Endothelial cell (in vitro differentiated cells): ENCODE results near the gene KIF5B. TPM values are rescaled to one million over a fixed set of nuclear protein-coding genes. Genes with fewer than 3 reads are reported as not detected.
"Not testable (repeated sequence)": the region's sequence is repeated elsewhere in the genome, so short reads cannot be mapped to it uniquely, and the experiment has no call there.

ENCODE experiments used
- DNase-seq: peaks from one replicate; pipeline ENCODE4 v3.0.0; 2021; ENCODE audit warnings: low spot score
- H3K27ac Mint-ChIP-seq: one replicate; pipeline ENCODE4 v1.8.0; 2021; ENCODE audit warnings: mixed read lengths, inconsistent platforms; ENCODE audit not compliant: unreplicated experiment
- H3K27me3 Mint-ChIP-seq: one replicate; pipeline ENCODE4 v1.8.0; 2021; ENCODE audit warnings: mild to moderate bottlenecking, moderate library complexity, mixed read lengths, inconsistent platforms; ENCODE audit not compliant: unreplicated experiment
- H3K36me3 Mint-ChIP-seq: one replicate; pipeline ENCODE4 v1.8.0; 2021; ENCODE audit warnings: mild to moderate bottlenecking, low read depth, mixed read lengths, inconsistent platforms; ENCODE audit not compliant: unreplicated experiment
- H3K4me1 Mint-ChIP-seq: one replicate; pipeline ENCODE4 v1.8.0; 2021; ENCODE audit warnings: mild to moderate bottlenecking, mixed read lengths, inconsistent platforms; ENCODE audit not compliant: unreplicated experiment
- H3K4me3 Mint-ChIP-seq: one replicate; pipeline ENCODE4 v1.8.0; 2021; ENCODE audit warnings: mild to moderate bottlenecking, mixed read lengths, inconsistent platforms; ENCODE audit not compliant: unreplicated experiment
- H3K9me3 Mint-ChIP-seq: one replicate; pipeline ENCODE4 v1.8.0; 2021; ENCODE audit warnings: mixed read lengths, inconsistent platforms; ENCODE audit not compliant: unreplicated experiment
- CTCF ChIP-seq: fragments of 200-600 bp; sonication (generic); IDR thresholded peaks from one replicate; pipeline ENCODE4 v1.5.0; 2021; ENCODE audit warnings: antibody characterized with exemption; ENCODE audit not compliant: unreplicated experiment
- total RNA-seq: library from RNA; stranded (reverse); fragmentation: NEBNext Ultra II Directional; extraction: Animal tissue kit (Norgen Biotek cat#: 25700); gene quantifications from one replicate; pipeline ENCODE4 v1.2.1, GENCODE V29; 2021; ENCODE audit not compliant: unreplicated experiment

Gene KIF5B
- total RNA-seq, 1 donor from 2014 or later = 102 TPM

GRCh38 chr10:32059472-32059871 lies 3.2 kb upstream of the KIF5B start:
- DNase-seq = no peak

GRCh38 chr10:32057036-32057372 lies 779 bp upstream of the KIF5B start:
- H3K9me3 Mint-ChIP-seq = no peaks in the 10 kb centered on the region
- peak overlapping the region; percentile 99 for H3K4me3 Mint-ChIP-seq
- peaks cover 28% of the 10 kb centered on the region for H3K4me1 Mint-ChIP-seq
- H3K27me3 Mint-ChIP-seq = peaks cover 7% of the 10 kb centered on the region
- H3K36me3 Mint-ChIP-seq = peaks cover 4% of the 10 kb centered on the region
- no peak for TF ChIP-seq CTCF
- no peak for DNase-seq
- peak overlapping the region; percentile 82 for H3K27ac Mint-ChIP-seq

More at GRCh38 chr10:32059472-32059871, 3.2 kb upstream of the KIF5B start:
- peak overlapping the region; percentile 0 for H3K27ac Mint-ChIP-seq
- H3K4me1 Mint-ChIP-seq = peaks cover 21% of the 10 kb centered on the region
- no peak for TF ChIP-seq CTCF
- H3K36me3 Mint-ChIP-seq = peaks cover 4% of the 10 kb centered on the region
- no peak overlapping the region for H3K4me3 Mint-ChIP-seq
- H3K27me3 Mint-ChIP-seq = peaks cover 7% of the 10 kb centered on the region
- no peaks in the 10 kb centered on the region for H3K9me3 Mint-ChIP-seq

- DNase-seq = peak; percentile 74
- peak overlapping the region; percentile 99 for H3K4me3 Mint-ChIP-seq
- H3K27me3 Mint-ChIP-seq = peaks cover 7% of the 10 kb centered on the region
- H3K4me1 Mint-ChIP-seq = peaks cover 42% of the 10 kb centered on the region
- H3K9me3 Mint-ChIP-seq = no peaks in the 10 kb centered on the region
- TF ChIP-seq CTCF = no peak
- peak overlapping the region; percentile 96 for H3K27ac Mint-ChIP-seq
- H3K36me3 Mint-ChIP-seq = peaks cover 4% of the 10 kb centered on the region
Measured at GRCh38 chr10:32055478-32056135, 618 bp downstream of the KIF5B start.

DNA sequence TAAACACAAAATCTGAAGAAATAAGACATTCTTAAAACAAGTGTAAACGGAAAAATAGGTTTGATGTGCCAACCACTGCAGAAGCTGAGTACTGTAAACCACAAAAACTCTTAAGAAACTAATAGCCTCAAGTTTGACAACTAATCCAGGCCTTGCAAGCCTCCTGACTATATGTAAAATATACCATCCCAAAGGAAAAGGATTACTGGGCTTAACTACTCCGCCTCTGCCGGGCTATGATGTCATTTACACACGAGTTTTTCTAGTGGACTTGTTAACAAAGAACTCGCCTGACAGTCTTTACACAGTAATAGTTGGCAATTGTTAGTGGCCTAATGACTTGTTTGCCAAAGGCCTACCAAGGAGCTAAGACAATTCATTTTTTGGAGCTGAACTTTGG lies 2.1 kb downstream of the KIF5B start:
- Mint-ChIP-seq H3K27ac (peak overlapping the region; percentile 96), H3K36me3 (peaks cover 8% of the 10 kb centered on the region), H3K9me3 (no peaks in the 10 kb centered on the region), H3K27me3 (peaks cover 7% of the 10 kb centered on the region), H3K4me1 (peaks cover 50% of the 10 kb centered on the region), H3K4me3 (peak overlapping the region; percentile 99)
- DNase-seq = no peak
- no peak for TF ChIP-seq CTCF

DNA sequence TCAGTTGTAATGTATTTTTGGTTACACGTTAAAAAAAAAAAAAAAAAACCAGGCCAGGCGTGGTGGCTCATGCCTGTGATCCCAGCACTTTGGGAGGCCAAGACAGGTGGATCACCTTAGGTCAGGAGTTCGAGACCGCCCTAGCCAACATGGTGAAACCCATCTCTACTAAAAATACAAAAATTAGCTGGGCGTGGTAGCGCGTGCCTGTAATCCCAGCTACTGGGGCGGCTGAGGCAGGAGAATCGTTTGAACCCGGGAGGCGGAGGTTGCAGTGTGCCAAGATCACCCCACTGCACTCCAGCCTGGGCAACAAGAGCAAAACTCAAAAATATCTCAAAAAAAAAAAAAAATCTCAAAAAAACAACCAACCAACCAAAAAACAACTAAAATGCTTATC lies 2.8 kb downstream of the KIF5B start:
- H3K36me3 Mint-ChIP-seq, H3K27ac Mint-ChIP-seq, H3K27me3 Mint-ChIP-seq, H3K9me3 Mint-ChIP-seq, DNase-seq: not testable (repeated sequence)
- H3K4me1 Mint-ChIP-seq = peaks cover 53% of the 10 kb centered on the region
- H3K4me3 Mint-ChIP-seq = peak overlapping the region; percentile 83
